HG03575 (cell line): Measurements from ENCODE around the gene ATN1.

ENCODE experiments used
- ATAC-seq: cut with Tn5 transposase; IDR thresholded peaks from one replicate; pipeline ENCODE4 v1.9.1; 2021; ENCODE audit not compliant: unreplicated experiment, insufficient number of reproducible peaks, low FRiP score; ENCODE audit errors: extremely low read depth

Gene ATN1

DNA sequence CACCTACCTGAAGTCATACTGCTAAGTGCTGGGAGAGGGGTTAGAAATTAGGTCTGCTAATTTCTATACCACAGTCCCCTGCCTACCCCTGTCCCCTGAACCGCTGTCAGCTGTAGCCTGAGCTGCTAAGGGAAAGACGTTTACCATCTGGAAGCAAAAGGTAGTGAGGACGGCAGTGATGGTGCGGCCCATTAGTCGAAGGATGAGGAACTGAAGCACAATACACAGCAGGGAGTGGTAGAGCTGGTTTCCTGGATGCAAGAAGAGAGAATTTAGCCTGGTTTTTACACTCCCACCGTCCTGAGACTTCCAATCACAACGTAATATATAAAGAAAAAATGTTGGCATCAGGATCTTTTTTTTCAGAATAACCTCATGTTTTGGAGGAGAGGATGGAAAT lies 54.8 kb downstream of the ATN1 start:
- ATAC-seq = no peak

DNA sequence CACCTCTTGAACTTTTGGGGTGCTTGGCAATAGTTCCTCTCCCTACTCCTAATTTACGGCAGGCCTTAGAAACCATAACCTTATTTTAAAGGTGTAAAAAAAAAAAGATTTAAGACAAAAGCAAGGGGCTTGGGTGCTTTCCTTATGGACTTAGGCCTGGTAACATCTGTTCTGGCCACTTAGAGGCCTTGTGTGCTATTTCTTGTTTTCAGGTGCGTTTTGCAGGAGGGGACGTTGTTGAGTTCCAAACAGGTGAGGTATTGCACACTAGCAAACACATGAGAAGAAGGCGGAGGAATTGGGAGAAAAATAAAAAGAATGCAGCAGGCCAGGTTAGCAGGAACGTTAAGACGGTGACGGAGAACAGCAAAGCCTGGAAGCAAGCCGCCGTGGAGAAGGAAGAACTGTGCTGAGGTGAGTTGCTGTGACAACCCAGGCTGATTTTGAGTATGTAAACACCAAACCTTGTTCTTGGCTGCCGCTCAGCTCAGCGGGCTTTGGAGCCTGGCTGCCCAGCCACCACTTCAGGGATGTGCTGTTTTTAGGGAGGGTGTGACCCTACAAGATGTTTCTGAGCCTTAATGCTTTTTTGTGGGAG lies 60.3 kb downstream of the ATN1 start:
- ATAC-seq = no peak
